HepG2 (cell line): ENCODE data around the gene CFAP73. TPM values are rescaled to one million over a fixed set of nuclear protein-coding genes. Genes with fewer than 3 reads are reported as not detected.

Source experiments
- ATAC-seq: fragments of 200-7000 bp; cut with Tn5 transposase; 3 replicates; pipeline ENCODE4 v1.9.1; 2020; ENCODE audit warnings: mild to moderate bottlenecking, moderate library complexity
- BruUV-seq: library from RNA; stranded (reverse); fragments of 400-500 nt; replicated peaks from 2 replicates; lab custom pipeline; 2021; lab: Mats Ljungman, UMichigan
- CTCF ChIA-PET: fragments of 300-600 bp; formaldehyde crosslinking; extraction: SDS; loops from one replicate; lab custom pipeline; 2021; ENCODE audit warnings: low total read pairs, inconsistent platforms, low intra/inter-chr PET ratio; lab: Yijun Ruan, JAX
- POLR2A ChIA-PET: fragments of 350-600 bp; sonication (Branson Sonifier 250); formaldehyde crosslinking; loops from one replicate; lab custom pipeline; 2020; ENCODE audit warnings: antibody characterized with exemption, inconsistent platforms; lab: Yijun Ruan, JAX
- DNase-seq: peaks from one replicate; pipeline ENCODE4 v3.0.0-alpha.2; 2015; ENCODE audit warnings: low spot score
- FAIRE-seq: peaks from 3 replicates; lab custom pipeline; 2011; peaks lifted over from hg19 to GRCh38; lab: Jason Lieb, UNC
- H2AFZ ChIP-seq: one replicate; pipeline ENCODE4 v1.6.1; 2011; ENCODE audit warnings: low read length, inconsistent platforms
- H3K27ac ChIP-seq: fragments of 300-600 bp; 3 replicates; pipeline ENCODE4 v1.8.0; 2011; ENCODE audit warnings: mixed run types, mild to moderate bottlenecking, mixed read lengths, low read length, inconsistent platforms; ENCODE audit not compliant: insufficient read depth; ENCODE audit errors: extremely low read length
- H3K27me3 ChIP-seq, 2 experiments: fragments of 200-600 bp in 1 of 2; 2 replicates in 1 of 2; 3 replicates in 1 of 2; pipeline versions ENCODE4 v1.6.0 to v1.8.0; 2011; ENCODE audit warnings: low read length in 2 of 2, mild to moderate bottlenecking in 2 of 2, moderate library complexity in 2 of 2, inconsistent platforms in 1 of 2; ENCODE audit not compliant: insufficient read depth in 2 of 2, control insufficient read depth in 1 of 2
- H3K36me3 ChIP-seq, 2 experiments: fragments of 200-600 bp in 1 of 2; replicated peaks in 1 of 2; 2 replicates in 1 of 2; 3 replicates in 1 of 2; pipeline versions ENCODE4 v1.5.1 to v1.8.0; 2011; ENCODE audit warnings: low read length in 2 of 2, inconsistent platforms in 1 of 2; ENCODE audit not compliant: insufficient read depth in 2 of 2, control insufficient read depth in 1 of 2
- H3K4me1 ChIP-seq: 2 replicates; pipeline ENCODE4 v1.5.1; 2012; ENCODE audit warnings: low read length, inconsistent platforms; ENCODE audit not compliant: insufficient read depth
- H3K4me2 ChIP-seq: 2 replicates; pipeline ENCODE4 v1.6.0; 2011; ENCODE audit warnings: low read depth, low read length, inconsistent platforms
- H3K4me3 ChIP-seq, 3 experiments: fragments of 200-600 bp in 1 of 3; sonication (generic), shearing (Covaris generic) in 1 of 3; replicated peaks in 1 of 3; 2 replicates each; pipeline ENCODE4 v1.5.1; 2011 to 2016; ENCODE audit warnings: low read length in 3 of 3, inconsistent platforms in 2 of 3, low read depth in 2 of 3, mild to moderate bottlenecking in 2 of 3, control low read depth in 1 of 3, mixed read lengths in 1 of 3; ENCODE audit not compliant: insufficient read depth in 1 of 3
- H3K79me2 ChIP-seq: one replicate; pipeline ENCODE4 v1.6.1; 2011; ENCODE audit warnings: low read length, inconsistent platforms; ENCODE audit not compliant: insufficient read depth
- H3K9ac ChIP-seq: 2 replicates; pipeline ENCODE4 v1.6.0; 2011; ENCODE audit warnings: mild to moderate bottlenecking, low read depth, low read length, inconsistent platforms; ENCODE audit not compliant: insufficient read depth
- H3K9me3 ChIP-seq: 2 replicates; pipeline ENCODE4 v1.5.1; 2012; ENCODE audit warnings: mild to moderate bottlenecking, low read length
- H4K20me1 ChIP-seq: 2 replicates; pipeline ENCODE4 v1.6.0; 2011; ENCODE audit warnings: inconsistent platforms, mild to moderate bottlenecking, low read length, moderate library complexity; ENCODE audit not compliant: insufficient read depth
- ATF2 ChIP-seq: sonication (generic); formaldehyde crosslinking; IDR thresholded peaks from 2 replicates; pipeline ENCODE4 v1.4.0; 2020; ENCODE audit warnings: missing genetic modification reagents
- IRF2 ChIP-seq: IDR thresholded peaks from 2 replicates; pipeline ENCODE4 v1.6.1; 2018; ENCODE audit warnings: missing genetic modification reagents, missing compliant biosample characterization
- MYPOP ChIP-seq: sonication (generic); formaldehyde crosslinking; IDR thresholded peaks from 2 replicates; pipeline ENCODE4 v1.8.1; 2023; ENCODE audit warnings: mild to moderate bottlenecking, moderate library complexity, missing genetic modification reagents
- NCOA2 ChIP-seq: sonication (generic); formaldehyde crosslinking; IDR thresholded peaks from 2 replicates; pipeline ENCODE4 v1.8.0; 2022; ENCODE audit warnings: inconsistent platforms
- PAWR ChIP-seq: sonication (generic); formaldehyde crosslinking; IDR thresholded peaks from 2 replicates; pipeline ENCODE4 v1.4.0; 2020; ENCODE audit warnings: missing genetic modification reagents, mild to moderate bottlenecking, borderline replicate concordance
- SETDB1 ChIP-seq: sonication (generic); formaldehyde crosslinking; IDR thresholded peaks from 2 replicates; pipeline ENCODE4 v1.5.1; 2020; ENCODE audit warnings: missing genetic modification reagents, mild to moderate bottlenecking, borderline replicate concordance
- WGBS: methylation state at CpG from one replicate; pipeline ENCODE4 v1.1.6; 2017; ENCODE audit warnings: low lambda C conversion rate; 5-methylcytosine and 5-hydroxymethylcytosine counted together
- in situ Hi-C: cut with HindIII; loops from 2 replicates; pipeline ENCODE4 v1.10.0; 2017; ENCODE audit warnings: low pct_unique_long_range_greater_than_20kb; ENCODE audit not compliant: extremely low pct_ligation_motif_present
- intact Hi-C: fragments of 100-400 bp; cut with micrococcal nuclease; formaldehyde crosslinking; loops from one replicate; pipeline ENCODE4 v1.10.0; 2022; ENCODE audit not compliant: unreplicated experiment
- polyA plus RNA-seq, 8 experiments: library from polyadenylated mRNA; depleted of rRNA in 3 of 8; stranded (reverse) in 7 of 8; unstranded in 1 of 8; fragments of >200 nt; fragmentation: Illumina TruSeq in 4 of 8; extraction: Trizol in 4 of 8; gene quantifications; 2 replicates each; pipeline versions ENCODE4 v1.2.1 to v1.2.3, GENCODE V29; 2011 to 2016; ENCODE audit warnings: low read depth in 4 of 8, missing spikeins in 1 of 8, mixed read lengths in 1 of 8; ENCODE audit not compliant: insufficient read depth in 1 of 8
- total RNA-seq, 5 experiments: library from RNA; depleted of rRNA; stranded (reverse); fragments of >200 nt; fragmentation: Illumina TruSeq; extraction: Trizol; gene quantifications; 2 replicates each; pipeline ENCODE4 v1.2.3, GENCODE V29; 2016; ENCODE audit warnings: low read depth in 1 of 5

CFAP73 gene
- total and polyA plus RNA-seq, 2 of the 13 experiments (the other 11 are each of a cell fraction or from before 2014, with no cell fraction given): not detected

- TF ChIP-seq MYPOP (CRISPR knock-in tag) (no peak), IRF2 (CRISPR knock-in tag) (no peak)
These were observed 2.1 kb downstream of the CFAP73 start (continued) for GRCh38 chr12:113151655-113152054.

GRCh38 chr12:113152196-113152834, 2.8 kb downstream of the CFAP73 start:
- DNase-seq (no peak), FAIRE-seq (no peak), ATAC-seq (no peak)
- POLR2A ChIA-PET: no interaction called here
- Histone ChIP-seq H3K9me3 (no peaks in the 10 kb centered on the region), H3K36me3 (no peaks in the 10 kb centered on the region), H3K27ac (no peak overlapping the region), H3K79me2 (no peaks in the 10 kb centered on the region), H3K4me2 (peak overlapping the region; percentile 86; the same call in 1 of the 2 replicates), H3K27me3 (peaks cover 0 to 45% of the 10 kb centered on the region in 2 experiments; a peak in 4 of 5 replicates), H3K9ac (no peak overlapping the region), H3K4me3 (peak overlapping the region in 1 of 3 experiments; percentile 75; a peak in 1 of 6 replicates), H2AFZ (no peak overlapping the region), H3K4me1 (peaks cover 18% of the 10 kb centered on the region), H4K20me1 (no peaks in the 10 kb centered on the region)
- BruUV-seq: no TSS peak
- TF ChIP-seq PAWR (no peak), SETDB1 (CRISPR knock-in tag) (no peak), ATF2 (CRISPR knock-in tag) (no peak), NCOA2 (CRISPR knock-in tag) (no peak)
- intact Hi-C loops (loop anchor here (2.0 kb wide), 1 partner anchor 104 kb away; no protein-coding TSS in a partner anchor), in situ Hi-C loops (no loop called here)
- CTCF ChIA-PET: interaction anchor here (1.8 kb wide), 1 partner anchor 103 kb away, joined by 16 read pairs; no protein-coding TSS in a partner anchor
- 13% methylated on average over 9 of the region's 9 CpGs for WGBS
